DMS153 treated with DMSO at 0.1 percent for 48 hours (cell line): ENCODE data around the gene ANXA4.
"Not testable (repeated sequence)": the region's sequence is repeated elsewhere in the genome, so short reads cannot be mapped to it uniquely, and the experiment has no call there.

ENCODE experiments used
- DNase-seq: peaks from one replicate; lab custom pipeline; 2025; ENCODE audit not compliant: unreplicated experiment; lab: John Stamatoyannopoulos, UW

The ANXA4 gene

DNA sequence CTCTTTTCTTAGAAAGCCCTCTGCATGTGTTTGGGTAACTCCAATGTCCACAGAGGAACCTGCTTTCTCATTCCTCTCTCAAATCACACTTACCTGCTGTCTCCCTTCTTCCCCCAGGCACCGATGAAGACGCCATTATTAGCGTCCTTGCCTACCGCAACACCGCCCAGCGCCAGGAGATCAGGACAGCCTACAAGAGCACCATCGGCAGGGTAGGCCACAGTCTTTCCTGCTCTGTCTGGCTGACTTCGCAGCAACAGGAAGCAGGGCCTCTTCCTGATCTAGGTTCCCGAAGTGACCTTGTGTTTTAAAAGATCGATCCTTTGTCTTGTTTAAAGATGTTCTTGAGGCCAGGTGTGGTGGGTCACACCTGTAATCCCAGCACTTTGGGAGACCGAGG, 62.5 kb downstream of the ANXA4 start:
- no peak for DNase-seq

DNA sequence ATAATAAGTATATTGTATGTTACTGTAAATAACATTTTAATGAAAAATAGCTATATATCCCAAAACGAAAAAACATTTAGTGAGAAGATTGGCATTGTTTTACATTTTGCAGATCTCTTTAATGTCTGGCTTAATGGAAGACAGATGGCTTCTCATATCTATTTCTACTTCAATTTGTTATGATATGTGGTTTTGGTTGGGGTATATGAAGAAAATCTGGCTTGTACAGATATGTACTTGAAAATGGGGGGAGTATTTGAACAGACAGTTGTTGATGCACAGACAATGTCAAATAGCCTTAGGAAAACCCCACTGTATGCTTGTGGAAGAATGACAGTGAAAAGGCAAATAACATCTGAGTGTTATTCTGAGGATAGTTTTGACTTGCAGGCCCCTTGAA, 64.0 kb downstream of the ANXA4 start:
- DNase-seq: no peak

DNA sequence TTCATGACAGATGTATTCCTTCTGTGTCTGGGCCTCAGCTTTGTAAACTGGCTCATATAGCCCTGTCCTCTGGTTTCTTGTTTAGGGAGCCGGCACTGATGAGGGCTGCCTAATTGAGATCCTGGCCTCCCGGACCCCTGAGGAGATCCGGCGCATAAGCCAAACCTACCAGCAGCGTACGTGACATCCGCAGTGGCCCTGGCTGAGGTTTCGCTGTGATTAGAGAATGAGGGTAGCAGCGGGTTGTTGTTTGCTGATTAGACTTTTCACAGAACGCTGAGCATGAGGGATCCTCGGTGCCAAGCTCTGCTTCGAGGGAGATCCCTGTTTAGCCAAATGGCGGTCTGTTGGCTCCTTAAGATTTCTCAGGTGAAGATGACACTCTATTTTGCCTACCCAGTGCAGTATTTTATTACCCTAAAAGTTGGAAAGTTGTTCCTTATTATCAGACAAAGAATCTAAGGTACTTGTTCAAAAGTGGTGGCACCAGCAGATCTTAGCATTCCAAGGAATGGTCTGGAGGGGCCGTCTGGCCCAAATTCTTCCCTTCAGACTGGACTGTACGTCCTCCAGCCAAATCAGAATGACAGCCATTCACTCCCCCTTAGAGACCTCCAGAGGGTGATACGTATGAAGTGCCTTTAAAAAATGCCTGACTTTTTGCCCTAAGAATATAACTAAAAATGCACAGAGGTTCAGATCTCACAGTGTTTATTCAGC, 66.0 kb downstream of the ANXA4 start:
- DNase-seq: no peak

DNA sequence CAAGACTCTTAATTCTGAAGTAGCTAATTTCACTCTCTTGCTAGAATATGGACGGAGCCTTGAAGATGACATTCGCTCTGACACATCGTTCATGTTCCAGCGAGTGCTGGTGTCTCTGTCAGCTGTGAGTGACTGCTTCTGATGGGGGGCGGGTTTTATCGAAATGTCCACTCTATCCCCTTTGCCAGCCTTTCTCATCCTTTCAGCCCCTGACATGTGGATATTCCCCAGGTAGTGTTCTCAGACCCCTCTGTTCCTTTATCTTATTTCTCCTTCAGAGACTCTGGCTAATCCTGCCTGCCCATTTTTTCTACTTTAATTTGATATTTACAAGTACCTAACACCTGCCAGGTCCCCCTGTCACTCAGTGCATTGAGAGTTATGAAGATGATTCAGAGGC, 68.6 kb downstream of the ANXA4 start:
- DNase-seq: no peak

DNA sequence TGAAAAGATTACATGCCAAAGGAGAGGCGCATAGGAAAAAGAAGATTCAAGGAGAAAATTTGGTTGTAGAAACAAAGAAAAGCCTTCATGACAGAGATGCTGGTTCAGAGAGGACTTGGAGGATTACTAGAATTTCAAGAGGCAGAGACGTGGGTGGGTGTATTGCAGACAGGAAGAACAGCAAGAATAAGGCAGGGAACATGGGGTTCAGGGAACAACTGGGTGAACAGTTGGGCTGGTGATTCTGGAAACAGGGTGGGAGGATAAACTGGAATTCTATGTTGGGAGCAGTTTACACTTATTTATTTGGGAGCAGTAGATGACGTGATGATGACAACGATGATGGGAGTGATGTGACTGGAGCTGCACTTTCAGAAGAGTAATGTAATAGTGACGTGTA, 69.1 kb downstream of the ANXA4 start:
- DNase-seq: no peak

DNA sequence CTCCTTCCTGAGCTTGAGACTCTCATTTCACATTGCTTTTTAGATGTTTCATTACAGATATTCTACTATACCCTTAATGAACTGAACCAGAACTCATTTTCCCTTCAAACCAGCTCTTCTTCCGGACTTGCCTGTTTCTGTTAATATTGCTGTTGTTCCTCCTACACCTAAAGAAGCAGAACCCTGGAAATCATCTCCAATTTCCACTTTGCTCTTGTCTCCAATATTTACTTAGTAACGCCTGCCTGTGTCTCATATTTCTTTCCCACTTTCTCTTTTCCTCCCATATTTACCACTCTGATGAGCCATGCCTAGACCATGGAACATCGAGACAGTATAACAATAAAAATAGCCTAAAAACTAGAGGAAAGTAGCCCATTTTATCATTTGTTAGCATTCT, 69.7 kb downstream of the ANXA4 start:
- no peak for DNase-seq

DNA sequence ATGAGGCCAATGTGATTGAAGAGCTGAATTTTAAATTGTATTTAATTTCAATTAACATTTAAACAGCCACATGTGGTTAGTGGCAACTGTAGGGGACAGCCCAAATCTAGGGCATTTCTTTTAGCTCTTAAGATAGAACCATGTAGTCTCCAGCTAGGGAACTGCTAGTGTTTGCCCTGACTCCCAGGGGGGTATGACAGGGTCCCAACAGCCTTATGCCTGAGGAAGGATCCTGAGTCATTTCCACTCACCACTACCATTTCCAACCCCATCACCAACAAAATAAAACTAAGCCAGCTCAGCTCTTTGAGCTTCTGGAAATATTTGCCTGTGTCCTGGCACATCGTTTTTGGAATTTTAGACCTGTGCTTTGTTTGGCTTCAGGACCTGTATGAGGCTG, 73.8 kb downstream of the ANXA4 start:
- no peak for DNase-seq

DNA sequence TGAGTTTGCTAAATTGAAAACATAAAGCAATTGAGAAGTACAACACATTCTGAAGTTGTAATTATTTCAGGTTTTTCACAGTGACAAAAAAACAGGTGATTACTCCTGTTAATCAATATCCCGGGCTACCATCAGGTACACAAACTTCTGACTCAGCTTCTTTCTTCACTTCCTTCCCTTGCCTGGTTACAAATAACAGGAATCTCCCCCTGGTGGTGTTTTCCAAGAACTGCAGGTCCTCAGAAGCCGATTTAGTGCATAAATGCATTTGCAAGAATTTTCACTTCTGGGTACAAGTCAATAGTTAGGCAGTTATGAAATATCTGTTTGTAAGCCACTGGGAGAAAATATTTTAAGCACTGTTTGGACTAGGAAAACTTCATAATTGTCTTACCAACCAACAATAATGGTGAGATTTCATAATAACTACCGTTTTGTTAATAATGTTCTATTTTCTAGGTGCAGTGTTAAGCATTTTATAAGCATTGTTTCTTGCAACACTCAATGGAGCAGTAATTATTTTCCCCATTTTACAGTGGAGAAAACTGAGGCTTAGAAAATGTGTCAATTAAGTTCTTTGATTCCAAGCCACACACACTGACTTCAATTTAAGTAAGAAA, 75.1 kb downstream of the ANXA4 start:
- DNase-seq: peak; percentile 72

DNA sequence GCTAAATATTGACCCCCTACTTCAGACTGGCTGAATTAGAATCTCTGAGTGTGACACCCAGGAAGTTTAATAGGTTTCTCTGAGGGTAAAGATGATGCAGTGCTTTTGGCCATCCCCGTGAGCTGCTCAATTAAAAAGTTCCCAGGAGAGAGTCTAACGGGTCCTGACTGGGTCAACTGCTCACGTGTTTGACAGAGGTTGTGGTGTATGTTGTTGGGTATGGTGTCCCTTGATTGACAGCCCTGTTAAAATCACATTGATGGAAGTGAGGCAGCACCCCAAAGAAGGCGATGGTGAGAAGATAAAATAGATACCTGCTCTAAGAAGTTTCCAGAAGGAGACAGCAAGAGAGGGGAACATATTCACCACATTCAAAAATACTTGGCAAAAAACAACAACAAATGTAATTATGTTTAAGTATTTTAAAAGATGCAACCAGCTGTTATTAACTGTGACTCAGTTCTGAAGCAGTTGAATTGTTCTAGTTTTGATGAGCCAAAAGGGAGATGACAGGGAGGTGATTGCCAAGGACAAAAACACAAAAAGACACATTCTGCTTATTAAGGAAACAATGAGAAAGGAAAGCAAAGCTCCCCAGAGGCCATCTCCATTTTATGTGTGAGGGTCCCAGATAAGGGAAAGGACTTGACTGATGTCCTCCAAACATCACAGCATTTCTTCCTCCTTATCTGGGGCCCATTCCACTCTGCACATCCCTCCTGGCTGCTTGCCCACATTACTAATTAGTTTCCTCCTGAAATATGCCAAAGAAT, 76.0 kb downstream of the ANXA4 start:
- no peak for DNase-seq

DNA sequence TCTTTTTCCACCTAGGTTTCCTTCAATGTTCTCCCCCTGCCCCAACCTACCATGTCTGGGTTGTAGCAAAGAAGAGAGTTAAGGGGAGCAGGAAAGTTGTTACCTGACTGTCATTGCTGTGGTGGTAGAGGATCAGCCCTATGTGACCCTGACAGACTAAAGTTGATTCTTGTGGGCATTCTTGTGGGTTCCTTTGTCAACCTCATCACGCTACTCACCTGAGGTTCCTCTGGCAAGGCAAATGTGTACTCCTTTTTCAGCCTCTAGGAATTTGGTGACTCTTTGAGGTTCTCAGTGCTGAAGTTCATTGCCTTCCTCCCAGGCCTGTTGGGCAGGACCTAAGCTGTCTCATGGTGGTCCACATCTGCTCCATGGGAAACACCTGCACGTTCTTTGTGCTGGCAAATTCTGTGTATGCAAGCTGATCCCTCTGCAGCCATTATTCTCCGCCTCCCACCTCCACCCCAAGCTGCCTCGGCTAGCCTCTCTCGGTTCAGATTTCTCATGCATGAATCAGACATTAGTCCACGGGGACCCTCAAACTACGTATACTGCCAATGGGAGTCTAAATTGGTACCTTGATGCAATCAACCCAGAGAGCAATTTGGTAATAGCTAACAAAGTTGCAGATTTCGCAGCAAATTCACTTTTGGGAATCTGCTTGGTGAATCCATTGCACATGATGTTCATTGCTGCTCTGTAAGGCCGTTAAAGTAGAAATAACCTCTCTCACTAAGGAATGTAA, 86.0 kb downstream of the ANXA4 start:
- no peak for DNase-seq

DNA sequence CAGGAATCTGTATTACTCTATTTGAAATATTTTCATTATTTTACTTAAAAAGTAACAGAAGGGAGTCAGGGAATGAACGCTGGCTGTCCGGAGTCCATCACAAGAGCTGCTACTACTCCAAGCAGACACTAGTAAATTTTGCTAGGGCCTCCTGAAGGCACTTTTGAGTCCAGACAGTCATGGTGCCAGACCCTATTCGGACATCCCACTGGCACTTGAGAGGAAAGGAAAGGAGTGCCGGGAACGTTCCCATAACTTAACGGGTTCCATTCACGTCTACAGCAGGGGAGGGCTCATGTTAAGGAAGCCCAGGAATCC, 87.0 kb downstream of the ANXA4 start:
- DNase-seq: no peak

DNA sequence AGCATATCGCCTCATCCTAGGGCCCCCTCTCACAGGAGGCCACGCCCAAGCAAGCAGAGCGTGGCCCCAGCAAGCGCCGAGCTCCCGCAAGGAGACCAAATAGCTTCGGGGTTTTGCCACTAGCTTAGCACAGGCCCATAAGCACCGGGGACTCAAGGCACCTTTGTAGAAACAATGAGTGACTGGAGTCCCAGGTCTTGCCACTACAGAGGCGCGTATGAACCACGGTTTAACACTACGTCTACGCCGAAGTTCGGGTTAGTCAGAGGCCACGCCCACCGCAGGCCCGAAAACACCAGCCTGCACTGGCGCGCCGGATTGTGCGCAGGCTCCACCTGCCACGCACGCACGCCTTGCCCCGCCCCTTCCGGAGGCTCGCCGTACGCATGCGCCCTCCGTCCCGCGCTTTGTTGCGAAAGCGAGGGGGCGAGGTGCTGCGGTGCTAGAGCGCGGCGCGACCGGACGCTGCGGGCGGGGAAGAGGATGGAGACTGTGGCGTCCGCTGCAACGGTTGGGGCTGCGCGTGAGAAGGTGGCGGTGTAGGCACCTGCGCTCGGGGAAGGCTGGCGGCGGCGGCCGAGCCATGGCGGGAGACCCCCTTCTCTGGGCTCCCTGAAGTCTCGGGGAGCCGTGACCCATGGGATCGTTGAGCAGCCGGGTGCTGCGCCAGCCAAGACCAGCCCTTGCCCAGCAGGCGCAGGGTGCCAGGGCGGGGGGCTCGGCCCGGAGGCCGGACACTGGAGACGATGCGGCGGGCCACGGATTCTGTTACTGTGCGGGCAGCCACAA, 87.5 kb downstream of the ANXA4 start, which contains the start of gene GMCL1:
GMCL1 (plus strand) TSS at position 405 of the 789 bp plus-strand sequence; CDS start at position 638, 233 bp downstream.
- DNase-seq: peak; percentile 91

DNA sequence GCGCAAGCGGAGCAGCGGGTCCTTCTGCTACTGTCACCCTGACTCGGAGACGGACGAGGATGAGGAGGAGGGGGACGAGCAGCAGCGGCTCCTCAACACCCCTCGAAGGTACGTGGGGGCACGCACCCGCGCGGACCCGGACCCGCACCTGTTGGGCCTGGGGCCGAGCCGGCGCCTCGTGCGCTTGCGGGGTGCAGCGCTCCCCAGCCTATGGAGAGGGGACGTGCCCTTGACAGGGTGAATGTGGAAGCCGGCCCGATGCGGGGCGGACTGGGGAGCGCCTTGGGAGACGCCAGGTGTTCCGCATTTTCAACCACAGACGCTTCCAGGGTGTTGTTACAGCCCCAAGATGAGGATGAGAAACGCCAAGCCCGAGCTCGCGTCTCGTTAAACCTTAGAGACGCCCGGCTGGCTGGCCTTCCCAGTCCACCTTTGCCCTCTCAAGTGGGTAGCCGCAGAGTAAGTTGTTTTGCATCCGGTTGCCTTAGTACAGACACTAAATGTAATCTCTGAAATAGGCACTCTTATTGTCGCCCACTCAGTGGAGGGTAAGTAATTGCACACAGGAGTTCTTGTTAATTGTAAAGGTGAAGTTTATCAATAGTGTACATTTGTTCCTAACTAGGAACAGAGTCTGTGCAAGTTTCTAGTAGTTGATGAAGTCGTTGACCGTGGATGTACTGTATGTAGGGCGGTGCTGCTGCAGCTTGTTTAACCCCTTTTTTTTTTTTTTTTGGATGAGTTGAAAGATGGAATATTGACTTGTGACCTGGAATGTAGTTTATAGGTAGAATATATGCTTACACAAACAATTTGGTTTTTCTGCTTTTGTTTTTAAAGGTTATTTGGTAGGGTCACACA, 88.3 kb downstream of the ANXA4 start:
- DNase-seq: no peak

DNA sequence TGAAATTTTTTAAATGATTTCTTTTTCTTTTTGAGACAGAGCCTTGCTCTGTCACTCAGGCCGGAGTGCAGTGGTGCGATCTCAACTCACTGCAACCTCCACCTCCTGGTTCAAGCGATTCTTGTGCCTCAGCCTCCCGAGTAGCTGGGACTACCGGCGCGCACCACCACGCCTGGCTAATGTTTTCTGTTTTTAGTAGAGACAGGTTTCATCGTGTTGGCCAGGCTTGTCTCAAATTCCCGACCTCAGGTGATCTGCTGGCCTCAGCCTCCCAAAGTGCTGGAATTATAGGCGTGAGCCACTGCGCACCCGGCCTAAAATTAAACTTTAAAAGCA, 88.9 kb downstream of the ANXA4 start:
- not testable (repeated sequence) for DNase-seq

DNA sequence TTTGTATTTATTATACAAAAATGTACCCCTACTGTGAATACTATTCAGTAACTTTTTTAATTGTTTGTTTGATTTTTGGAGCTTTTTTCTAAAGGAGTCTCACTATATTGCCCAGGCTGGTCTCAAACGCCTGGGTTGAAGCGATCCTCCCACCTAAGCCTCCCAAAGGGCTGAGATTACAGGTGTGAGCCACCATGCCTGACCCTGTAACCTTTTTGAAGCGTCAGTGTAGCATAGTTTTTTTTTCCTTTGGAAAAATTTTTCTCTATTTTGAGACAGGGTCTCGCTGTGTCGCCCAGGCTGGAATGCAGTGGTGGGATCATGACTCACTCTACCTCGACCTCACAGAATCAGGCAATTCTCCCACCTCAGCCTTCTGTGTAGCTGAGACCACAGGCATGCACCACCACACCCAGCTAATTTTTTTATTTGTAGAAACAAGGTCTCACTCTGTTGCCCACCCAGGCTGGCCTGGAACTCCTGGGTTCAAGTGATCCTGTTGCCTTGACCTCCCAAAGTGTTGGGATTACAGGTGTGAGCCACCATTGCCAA, 89.5 kb downstream of the ANXA4 start:
- DNase-seq: no peak

DNA sequence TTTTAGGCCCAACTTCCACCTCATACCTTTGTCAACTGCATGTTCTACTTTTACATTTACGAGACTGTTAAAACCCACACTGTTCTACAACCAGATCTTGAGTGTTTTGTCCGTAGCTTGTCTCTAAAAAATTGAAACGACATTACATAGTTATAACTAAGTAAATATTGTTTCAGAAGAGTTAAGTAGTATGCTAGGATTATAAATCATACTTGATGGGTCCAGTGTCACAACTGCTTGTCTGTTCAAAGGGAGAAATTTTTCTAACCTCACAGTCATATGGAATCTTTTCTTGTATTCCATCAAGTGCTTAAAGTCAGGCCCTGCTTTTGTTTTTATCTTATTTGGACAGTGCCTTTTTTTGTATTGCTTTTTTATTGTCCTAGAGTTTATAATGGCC, 91.8 kb downstream of the ANXA4 start:
- no peak for DNase-seq

DNA sequence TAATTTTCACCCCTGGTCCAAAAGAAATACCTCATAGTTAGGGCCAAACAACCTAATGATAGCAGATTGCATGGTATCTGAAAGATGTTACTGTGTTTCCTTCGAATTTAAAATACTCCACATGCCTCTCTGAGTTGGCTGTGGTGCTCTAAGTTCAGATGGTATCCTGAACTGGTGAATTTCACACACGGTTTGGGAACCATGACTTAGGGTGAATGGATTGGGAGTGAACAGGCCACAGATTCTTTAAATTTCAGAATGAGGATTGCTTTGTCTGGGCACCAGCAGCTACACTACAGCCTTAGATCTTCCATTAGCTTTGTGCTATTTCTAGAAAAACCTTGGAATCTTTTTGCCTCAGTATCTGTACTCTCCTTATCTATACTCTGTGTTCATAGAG, 93.7 kb downstream of the ANXA4 start:
- no peak for DNase-seq

DNA sequence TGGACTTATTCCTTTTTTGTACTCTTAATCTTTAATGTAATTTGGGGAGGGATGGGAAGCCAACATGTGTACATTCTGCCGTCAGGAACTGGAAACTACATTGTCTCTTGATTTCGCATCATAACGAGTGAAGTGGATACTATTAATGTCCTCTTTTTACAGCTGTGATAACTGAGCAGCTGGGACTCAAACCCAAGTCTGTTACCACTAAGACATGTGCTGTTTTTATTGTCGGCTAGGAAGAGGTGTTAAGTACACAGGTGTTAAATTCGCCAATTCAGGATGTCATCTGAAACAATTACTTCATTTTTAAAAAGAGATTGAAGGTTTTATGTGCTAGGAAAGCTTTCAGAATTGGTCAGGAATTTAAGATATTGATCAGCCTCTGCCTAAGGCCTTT, 94.4 kb downstream of the ANXA4 start:
- DNase-seq: no peak

DNA sequence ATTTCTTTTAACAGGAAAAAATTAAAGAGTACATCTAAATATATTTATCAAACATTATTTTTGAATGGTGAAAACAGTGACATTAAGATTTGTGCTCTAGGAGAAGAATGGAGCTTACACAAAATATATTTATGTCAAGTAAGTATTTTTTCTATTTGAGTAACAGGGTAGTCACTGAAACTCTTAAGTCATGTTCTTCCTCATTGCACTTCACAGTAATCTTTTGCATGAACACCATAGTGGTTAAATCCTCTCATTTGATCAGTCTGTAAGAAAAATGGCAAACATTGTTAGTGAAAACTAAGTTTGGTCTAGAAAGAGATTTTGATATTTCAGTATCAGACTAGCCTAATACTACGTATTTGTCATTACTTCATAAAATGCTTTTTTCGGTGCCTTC, 95.6 kb downstream of the ANXA4 start:
- no peak for DNase-seq

DNA sequence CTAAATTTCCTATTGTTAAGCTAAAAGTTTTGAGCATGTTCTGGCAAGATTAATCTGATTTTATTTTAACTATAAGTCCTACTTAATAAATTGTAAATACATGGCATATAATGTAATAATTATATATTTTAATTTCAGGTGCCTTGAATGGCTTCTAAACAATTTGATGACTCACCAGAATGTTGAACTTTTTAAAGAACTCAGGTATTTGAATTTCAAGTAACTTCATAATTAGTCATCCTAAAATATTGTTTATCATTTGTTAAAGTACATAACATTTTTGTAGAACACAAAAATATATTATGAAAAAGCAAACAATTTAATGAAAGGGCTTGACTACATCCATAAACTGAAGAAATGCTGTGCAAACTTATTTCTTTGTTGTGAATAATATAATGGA, 102.1 kb downstream of the ANXA4 start:
- DNase-seq: no peak
